Mesenchymal stem cell (in vitro differentiated cells and primary cell): ENCODE results near the gene CASKIN2.

Experiments used
- DNase-seq: peaks from one replicate; pipeline ENCODE4 v3.0.0-alpha.2; 2013
- H2AFZ ChIP-seq: one replicate; pipeline ENCODE4 v1.6.1; 2013; ENCODE audit warnings: low read depth, mild to moderate bottlenecking, control low read depth, inconsistent platforms, low read length, moderate library complexity
- H2AK5ac ChIP-seq: 2 replicates; pipeline ENCODE4 v1.6.1; 2013; ENCODE audit warnings: low read length, moderate library complexity, mild to moderate bottlenecking, inconsistent platforms; ENCODE audit not compliant: severe bottlenecking
- H2BK120ac ChIP-seq: one replicate; pipeline ENCODE4 v1.6.1; 2013; ENCODE audit warnings: low read depth, mild to moderate bottlenecking, inconsistent platforms, low read length, moderate library complexity
- H2BK12ac ChIP-seq, 2 experiments: one replicate each; pipeline ENCODE4 v1.6.1; 2013; ENCODE audit warnings: inconsistent platforms in 2 of 2, low read length in 2 of 2, mild to moderate bottlenecking in 2 of 2, moderate library complexity in 2 of 2, control low read depth in 1 of 2
- H2BK15ac ChIP-seq: one replicate; pipeline ENCODE4 v1.6.1; 2013; ENCODE audit warnings: mild to moderate bottlenecking, low read depth, inconsistent platforms; ENCODE audit not compliant: poor library complexity, severe bottlenecking
- H2BK5ac ChIP-seq: 2 replicates; pipeline ENCODE4 v1.6.1; 2013; ENCODE audit warnings: low read depth, mild to moderate bottlenecking, low read length, control low read depth, inconsistent platforms; ENCODE audit not compliant: poor library complexity, severe bottlenecking
- H3K14ac ChIP-seq, 2 experiments: one replicate each; pipeline ENCODE4 v1.6.1; 2013; ENCODE audit warnings: inconsistent platforms in 2 of 2, low read length in 2 of 2, control low read depth in 1 of 2, mild to moderate bottlenecking in 1 of 2, moderate library complexity in 1 of 2
- H3K18ac ChIP-seq, 2 experiments: one replicate each; pipeline ENCODE4 v1.6.1; 2013; ENCODE audit warnings: inconsistent platforms in 2 of 2, low read length in 2 of 2, control low read depth in 1 of 2, low read depth in 1 of 2, mild to moderate bottlenecking in 1 of 2
- H3K23ac ChIP-seq, 2 experiments: one replicate each; pipeline ENCODE4 v1.6.1; 2013; ENCODE audit warnings: inconsistent platforms in 2 of 2, low read length in 2 of 2, mild to moderate bottlenecking in 2 of 2, moderate library complexity in 2 of 2, control low read depth in 1 of 2
- H3K27ac ChIP-seq: 2 replicates; pipeline ENCODE4 v1.5.1; 2013; ENCODE audit warnings: mild to moderate bottlenecking, moderate library complexity, low read length, control low read depth, inconsistent platforms; ENCODE audit not compliant: poor library complexity, severe bottlenecking
- H3K27me3 ChIP-seq, 2 experiments: 2 replicates each; pipeline versions ENCODE4 v1.6.1 to v1.7.0; 2013; ENCODE audit warnings: low read length in 2 of 2, mild to moderate bottlenecking in 2 of 2, moderate library complexity in 2 of 2, control low read depth in 1 of 2, inconsistent platforms in 1 of 2; ENCODE audit not compliant: control insufficient read depth in 1 of 2, insufficient read depth in 1 of 2
- H3K36me3 ChIP-seq, 2 experiments: 2 replicates each; pipeline versions ENCODE4 v1.6.1 to v1.7.0; 2013; ENCODE audit warnings: low read length in 2 of 2, control low read depth in 1 of 2, inconsistent platforms in 1 of 2, low read depth in 1 of 2, mild to moderate bottlenecking in 1 of 2; ENCODE audit not compliant: insufficient read depth in 2 of 2, control insufficient read depth in 1 of 2
- H3K4ac ChIP-seq, 2 experiments: one replicate each; pipeline ENCODE4 v1.6.1; 2013; ENCODE audit warnings: inconsistent platforms in 2 of 2, low read length in 2 of 2, mild to moderate bottlenecking in 2 of 2, moderate library complexity in 2 of 2, control low read depth in 1 of 2, low read depth in 1 of 2
- H3K4me1 ChIP-seq: 2 replicates; pipeline ENCODE4 v1.6.1; 2013; ENCODE audit warnings: low read depth, low read length, control low read depth; ENCODE audit not compliant: control insufficient read depth, insufficient read depth
- H3K4me2 ChIP-seq: 2 replicates; pipeline ENCODE4 v1.6.1; 2013; ENCODE audit warnings: low read length, mild to moderate bottlenecking, inconsistent platforms; ENCODE audit not compliant: poor library complexity, severe bottlenecking
- H3K4me3 ChIP-seq, 2 experiments: 2 replicates each; pipeline versions ENCODE4 v1.5.1 to v1.7.0; 2013; ENCODE audit warnings: low read length in 2 of 2, mild to moderate bottlenecking in 2 of 2, control low read depth in 1 of 2, low read depth in 1 of 2; ENCODE audit not compliant: insufficient read depth in 1 of 2
- H3K79me1 ChIP-seq: replicated peaks from 2 replicates; pipeline ENCODE4 v1.6.1; 2013; ENCODE audit warnings: mild to moderate bottlenecking, control low read depth, low read length, inconsistent platforms; ENCODE audit not compliant: poor library complexity, severe bottlenecking
- H3K9ac ChIP-seq: 2 replicates; pipeline ENCODE4 v1.7.0; 2013; ENCODE audit warnings: mild to moderate bottlenecking, low read length, moderate library complexity
- H3K9me3 ChIP-seq: 2 replicates; pipeline ENCODE4 v1.7.0; 2013; ENCODE audit warnings: mild to moderate bottlenecking, low read length; ENCODE audit not compliant: control insufficient read depth
- H4K8ac ChIP-seq: one replicate; pipeline ENCODE4 v1.6.1; 2013; ENCODE audit warnings: inconsistent platforms, mild to moderate bottlenecking, low read length, moderate library complexity
- H4K91ac ChIP-seq: one replicate; pipeline ENCODE4 v1.6.1; 2013; ENCODE audit warnings: mild to moderate bottlenecking, low read length, inconsistent platforms
- WGBS: methylation state at CpG from one replicate; pipeline ENCODE4 v1.1.7; 2013; ENCODE audit warnings: mixed read lengths; 5-methylcytosine and 5-hydroxymethylcytosine counted together

CASKIN2 gene

GRCh38 chr17:75498039-75498725, 17.2 kb downstream of the CASKIN2 start:
- Histone ChIP-seq H3K18ac (no peak overlapping the region), H2BK120ac (no peak overlapping the region), H2AFZ (no peak overlapping the region), H2BK12ac (no peak overlapping the region), H2BK5ac (no peak overlapping the region), H3K4me2 (no peak overlapping the region), H3K79me1 (no peaks in the 10 kb centered on the region), H4K8ac (no peak overlapping the region), H3K4me1 (peaks cover 5% of the 10 kb centered on the region), H4K91ac (no peak overlapping the region), H3K4ac (no peak overlapping the region), H2BK15ac (no peak overlapping the region), H3K9ac (no peak overlapping the region), H3K4me3 (no peak overlapping the region), H2AK5ac (no peak overlapping the region), H3K9me3 (no peaks in the 10 kb centered on the region), H3K23ac (no peak overlapping the region), H3K14ac (no peak overlapping the region), H3K27ac (no peak overlapping the region), H3K27me3 (no peaks in the 10 kb centered on the region), H3K36me3 (peaks cover 65 to 97% of the 10 kb centered on the region in 2 experiments)
- WGBS: 92% methylated on average over 19 of the region's 21 CpGs
- no peak for DNase-seq

DNA sequence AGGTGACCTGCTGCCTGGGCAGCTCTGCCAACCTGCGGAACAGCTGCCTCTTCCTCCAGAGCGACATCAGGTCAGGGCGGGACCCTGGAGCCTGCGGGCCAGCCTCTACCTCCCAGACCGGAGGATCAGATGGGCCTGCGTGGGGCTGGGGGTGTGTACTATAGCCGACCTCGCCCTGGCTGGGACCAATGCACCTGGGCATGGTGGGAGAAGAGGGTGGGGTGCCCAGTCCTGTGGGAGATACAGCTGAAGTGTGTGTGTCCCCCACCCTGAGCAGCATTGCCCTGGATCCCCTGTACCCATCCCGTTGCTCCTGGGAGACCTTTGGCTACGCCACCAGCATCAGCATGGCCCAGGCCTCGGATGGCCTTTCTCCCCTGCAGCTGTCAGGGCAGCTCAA, 19.3 kb downstream of the CASKIN2 start:
- H3K4me3 ChIP-seq: no peak overlapping the region
- H2BK12ac ChIP-seq: no peak overlapping the region
- no peak overlapping the region for H2BK120ac ChIP-seq
- H3K79me1 ChIP-seq: no peaks in the 10 kb centered on the region
- peaks cover 5% of the 10 kb centered on the region for H3K4me1 ChIP-seq
- H3K23ac ChIP-seq: no peak overlapping the region
- H3K36me3 ChIP-seq: peaks cover 79 to 97% of the 10 kb centered on the region in 2 experiments
- no peak overlapping the region for H2AFZ ChIP-seq
- H2BK15ac ChIP-seq: no peak overlapping the region
- H3K14ac ChIP-seq: no peak overlapping the region
- no peak overlapping the region for H4K91ac ChIP-seq
- no peak overlapping the region for H3K18ac ChIP-seq
- H2BK5ac ChIP-seq: no peak overlapping the region
- no peak overlapping the region for H3K9ac ChIP-seq
- no peak for DNase-seq
- no peak overlapping the region for H4K8ac ChIP-seq
- H3K4ac ChIP-seq: no peak overlapping the region
- H3K27me3 ChIP-seq: no peaks in the 10 kb centered on the region
- no peak overlapping the region for H3K27ac ChIP-seq
- H3K4me2 ChIP-seq: no peak overlapping the region
- H2AK5ac ChIP-seq: no peak overlapping the region
- H3K9me3 ChIP-seq: no peaks in the 10 kb centered on the region
- WGBS: 95% methylated on average over 9 of the region's 11 CpGs

DNA sequence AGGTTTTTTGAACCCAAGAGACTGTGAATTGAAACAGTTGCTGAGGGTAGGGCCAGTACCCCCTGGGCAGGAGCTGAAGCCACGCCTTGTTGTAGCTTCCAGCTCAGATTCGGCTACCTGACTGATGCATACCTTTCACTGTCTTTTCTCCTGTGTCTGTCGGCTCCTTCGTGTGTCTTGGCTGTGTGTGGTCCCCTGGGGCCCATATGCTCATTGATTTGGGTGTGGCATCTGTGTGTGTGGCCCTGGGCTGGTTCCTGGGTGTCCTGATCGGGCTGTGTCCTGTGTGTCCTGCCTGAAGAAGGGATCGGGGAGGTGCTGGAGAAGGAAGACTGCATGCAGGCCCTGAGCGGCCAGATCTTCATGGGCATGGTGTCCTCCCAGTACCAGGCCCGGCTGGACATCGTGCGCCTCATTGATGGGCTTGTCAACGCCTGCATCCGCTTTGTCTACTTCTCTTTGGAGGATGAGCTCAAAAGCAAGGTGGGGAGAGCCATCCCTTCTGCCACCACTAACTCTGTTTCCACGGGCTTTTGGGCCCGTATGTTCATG, 20.9 kb downstream of the CASKIN2 start:
- Histone ChIP-seq H3K27me3 (no peaks in the 10 kb centered on the region), H3K9ac (no peak overlapping the region)

DNA sequence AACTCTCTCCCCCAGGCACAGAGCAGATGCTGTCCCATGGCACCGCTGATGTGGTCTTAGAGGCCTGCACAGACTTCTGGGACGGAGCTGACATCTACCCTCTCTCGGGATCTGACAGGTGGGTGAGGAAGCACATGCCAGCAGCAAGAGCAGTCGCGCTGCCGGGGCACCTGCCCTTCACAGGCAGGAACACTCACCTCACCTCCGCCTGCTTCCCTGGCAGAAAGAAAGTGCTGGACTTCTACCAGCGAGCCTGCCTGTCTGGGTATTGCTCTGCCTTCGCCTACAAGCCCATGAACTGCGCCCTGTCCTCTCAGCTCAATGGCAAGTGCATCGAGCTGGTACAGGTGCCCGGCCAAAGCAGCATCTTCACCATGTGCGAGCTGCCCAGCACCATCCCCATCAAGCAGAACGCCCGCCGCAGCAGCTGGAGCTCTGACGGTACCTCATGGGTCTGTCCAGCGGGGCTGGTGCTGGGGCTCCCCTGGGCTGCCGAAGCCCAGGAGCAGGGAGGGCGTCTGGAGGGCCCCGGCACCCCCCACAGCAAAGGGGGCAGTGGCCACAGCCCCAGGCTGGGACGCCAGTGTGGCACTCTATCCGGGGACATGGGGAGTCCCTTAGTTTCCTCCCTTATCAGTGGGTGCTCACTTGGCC, 21.7 kb downstream of the CASKIN2 start:
- peaks cover 1% of the 10 kb centered on the region for H3K4me1 ChIP-seq
- no peak overlapping the region for H3K18ac ChIP-seq
- peaks cover 3% of the 10 kb centered on the region for H3K79me1 ChIP-seq
- H3K23ac ChIP-seq: no peak overlapping the region
- no peak overlapping the region for H3K4me3 ChIP-seq
- H2BK15ac ChIP-seq: no peak overlapping the region
- H2AFZ ChIP-seq: no peak overlapping the region
- H3K27ac ChIP-seq: no peak overlapping the region
- H4K91ac ChIP-seq: no peak overlapping the region
- no peak overlapping the region for H3K4ac ChIP-seq
- no peak overlapping the region for H3K9ac ChIP-seq
- H3K36me3 ChIP-seq: peaks cover 66 to 96% of the 10 kb centered on the region in 2 experiments
- no peak overlapping the region for H2BK12ac ChIP-seq
- no peaks in the 10 kb centered on the region for H3K9me3 ChIP-seq
- no peak overlapping the region for H2BK5ac ChIP-seq
- H3K14ac ChIP-seq: no peak overlapping the region
- H2AK5ac ChIP-seq: no peak overlapping the region
- H3K27me3 ChIP-seq: no peaks in the 10 kb centered on the region
- no peak overlapping the region for H2BK120ac ChIP-seq
- DNase-seq: no peak
- 95% methylated on average over 23 of the region's 23 CpGs for WGBS
- H3K4me2 ChIP-seq: no peak overlapping the region
- no peak overlapping the region for H4K8ac ChIP-seq

More for the DNA sequence above, 20.9 kb downstream of the CASKIN2 start:
- Histone ChIP-seq H3K79me1 (no peaks in the 10 kb centered on the region), H2BK12ac (no peak overlapping the region), H3K36me3 (peaks cover 73 to 96% of the 10 kb centered on the region in 2 experiments), H3K4ac (no peak overlapping the region), H3K23ac (no peak overlapping the region), H2BK5ac (no peak overlapping the region), H2AFZ (no peak overlapping the region), H3K4me1 (peaks cover 5% of the 10 kb centered on the region), H3K18ac (no peak overlapping the region), H3K9me3 (no peaks in the 10 kb centered on the region), H4K8ac (no peak overlapping the region), H2AK5ac (no peak overlapping the region), H2BK120ac (no peak overlapping the region), H3K14ac (no peak overlapping the region), H4K91ac (no peak overlapping the region), H3K4me3 (no peak overlapping the region), H3K4me2 (no peak overlapping the region), H3K27ac (no peak overlapping the region), H2BK15ac (no peak overlapping the region)
- no peak for DNase-seq
- WGBS: 94% methylated on average over 14 of the region's 14 CpGs
